CD4-positive, alpha-beta T cell (primary cell): Measurements from ENCODE around the gene ADAM20. TPM values are rescaled to one million over a fixed set of nuclear protein-coding genes. Genes with fewer than 3 reads are reported as not detected.
A peak's percentile ranks its signal among the peaks of the same experiment; 100 is the strongest.

Experiments used
- ATAC-seq: fragments of 200-7000 bp; cut with Tn5 transposase; one replicate; pipeline ENCODE4 v1.10.0; 2022; ENCODE audit warnings: mild to moderate bottlenecking; ENCODE audit not compliant: poor library complexity
- CTCF ChIA-PET: fragments of 350-600 bp; sonication (Branson Sonifier 250); formaldehyde crosslinking; loops from one replicate; lab custom pipeline; 2021; ENCODE audit warnings: antibody characterized with exemption, inconsistent platforms; lab: Charles Lee
- POLR2A ChIA-PET: fragments of 350-600 bp; sonication (Branson Sonifier 250); formaldehyde crosslinking; loops from one replicate; lab custom pipeline; 2021; ENCODE audit warnings: antibody characterized with exemption, inconsistent platforms; lab: Charles Lee
- DNase-seq, 14 experiments: peaks; one replicate each; pipeline ENCODE4 v3.0.0-alpha.2; 2013 to 2020; ENCODE audit warnings: mixed read lengths in 2 of 14
- H3K27ac ChIP-seq, 2 donors: one replicate each; pipeline versions ENCODE4 v1.5.1 to v1.7.0; 2013; ENCODE audit warnings: low read length in 2 of 2, low read depth in 1 of 2, mild to moderate bottlenecking in 1 of 2
- H3K27me3 ChIP-seq, 2 experiments: 1 replicate in 1 of 2; 2 replicates in 1 of 2; pipeline versions ENCODE4 v1.6.1 to v1.7.0; 2013; ENCODE audit warnings: low read length in 2 of 2, control low read depth in 1 of 2, mild to moderate bottlenecking in 1 of 2, moderate library complexity in 1 of 2; ENCODE audit not compliant: insufficient read depth in 2 of 2, control insufficient read depth in 1 of 2
- H3K36me3 ChIP-seq: one replicate; pipeline ENCODE4 v1.6.1; 2013; ENCODE audit warnings: low read length, control low read depth; ENCODE audit not compliant: insufficient read depth
- H3K4me1 ChIP-seq: one replicate; pipeline ENCODE4 v1.6.1; 2013; ENCODE audit warnings: low read length, control low read depth; ENCODE audit not compliant: insufficient read depth
- H3K4me3 ChIP-seq: one replicate; pipeline ENCODE4 v1.5.1; 2013; ENCODE audit warnings: mild to moderate bottlenecking, low read length, moderate library complexity
- H3K9me3 ChIP-seq, 2 experiments: 1 replicate in 1 of 2; 2 replicates in 1 of 2; pipeline versions ENCODE4 v1.6.1 to v1.7.0; 2013; ENCODE audit warnings: low read length in 2 of 2, mild to moderate bottlenecking in 2 of 2, control low read depth in 1 of 2, moderate library complexity in 1 of 2; ENCODE audit not compliant: control insufficient read depth in 1 of 2, insufficient read depth in 1 of 2
- H3K27ac Mint-ChIP-seq: one replicate; pipeline ENCODE4 v1.8.0; 2020; ENCODE audit warnings: mixed read lengths
- H3K27me3 Mint-ChIP-seq: one replicate; pipeline ENCODE4 v1.8.0; 2021; ENCODE audit warnings: mixed read lengths
- H3K36me3 Mint-ChIP-seq: one replicate; pipeline ENCODE4 v1.8.0; 2021; ENCODE audit warnings: low read depth, mixed read lengths
- H3K4me1 Mint-ChIP-seq: one replicate; pipeline ENCODE4 v1.8.0; 2021; ENCODE audit warnings: low read depth, mixed read lengths
- H3K4me3 Mint-ChIP-seq: one replicate; pipeline ENCODE4 v1.8.0; 2020; ENCODE audit warnings: mild to moderate bottlenecking, mixed read lengths
- H3K9me3 Mint-ChIP-seq: one replicate; pipeline ENCODE4 v1.8.0; 2020; ENCODE audit warnings: mixed read lengths
- intact Hi-C, 2 experiments: fragments of 100-400 bp; cut with DNase I in 1 of 2; cut with micrococcal nuclease in 1 of 2; formaldehyde crosslinking; loops; one replicate each; pipeline versions ENCODE4 v1.15.1 to v1.9.0; 2023 to 2025; cut with DNase I, micrococcal nuclease
- total RNA-seq, 174 experiments: library from RNA in 2 of 174; stranded (reverse) in 2 of 174; gene quantifications; one replicate each; pipeline ENCODE4 v1.2.3 and lab custom pipeline; 2021 to 2026
- TF ChIP-seq, protein P1 (sequence below): fragments of 200-600 bp; IDR thresholded peaks from one replicate; pipeline ENCODE4 v1.8.0; 2022; ENCODE audit warnings: antibody characterized with exemption, mild to moderate bottlenecking

Gene ADAM20
- total RNA-seq, 2 experiments from 2014 or later: 0.14 to 0.22 TPM

DNA sequence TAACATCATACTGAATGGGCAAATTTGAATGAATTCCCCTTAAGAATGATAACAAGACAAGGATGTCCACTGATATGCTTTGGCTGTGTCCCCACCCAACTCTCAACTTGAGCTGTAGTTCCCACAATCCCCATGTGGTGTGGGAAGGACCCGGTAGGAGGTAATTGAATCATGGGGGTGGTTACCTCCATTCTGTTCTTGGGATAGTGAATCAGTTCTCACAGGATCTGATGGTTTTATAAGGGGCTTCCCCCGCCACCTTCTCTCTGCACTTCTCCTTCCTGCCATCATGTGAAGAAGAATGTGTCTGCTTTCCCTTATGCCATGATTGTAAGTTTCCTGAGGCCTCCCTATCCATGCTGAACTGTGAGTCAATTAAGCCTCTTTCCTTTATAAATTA, 36.3 kb upstream of the ADAM20 start:
- no peak overlapping the region for H3K27ac Mint-ChIP-seq
- H3K9me3 Mint-ChIP-seq: no peaks in the 10 kb centered on the region
- Histone ChIP-seq H3K4me3 (no peak overlapping the region), H3K4me1 (no peaks in the 10 kb centered on the region), H3K27me3 (no peaks in the 10 kb centered on the region), H3K27ac (no peak overlapping the region), H3K36me3 (peaks cover 17% of the 10 kb centered on the region), H3K9me3 (peaks cover 0 to 4% of the 10 kb centered on the region in 2 experiments)
- ChIA-PET CTCF (no interaction called here), POLR2A (no interaction called here)
- TF ChIP-seq, protein P1, sequence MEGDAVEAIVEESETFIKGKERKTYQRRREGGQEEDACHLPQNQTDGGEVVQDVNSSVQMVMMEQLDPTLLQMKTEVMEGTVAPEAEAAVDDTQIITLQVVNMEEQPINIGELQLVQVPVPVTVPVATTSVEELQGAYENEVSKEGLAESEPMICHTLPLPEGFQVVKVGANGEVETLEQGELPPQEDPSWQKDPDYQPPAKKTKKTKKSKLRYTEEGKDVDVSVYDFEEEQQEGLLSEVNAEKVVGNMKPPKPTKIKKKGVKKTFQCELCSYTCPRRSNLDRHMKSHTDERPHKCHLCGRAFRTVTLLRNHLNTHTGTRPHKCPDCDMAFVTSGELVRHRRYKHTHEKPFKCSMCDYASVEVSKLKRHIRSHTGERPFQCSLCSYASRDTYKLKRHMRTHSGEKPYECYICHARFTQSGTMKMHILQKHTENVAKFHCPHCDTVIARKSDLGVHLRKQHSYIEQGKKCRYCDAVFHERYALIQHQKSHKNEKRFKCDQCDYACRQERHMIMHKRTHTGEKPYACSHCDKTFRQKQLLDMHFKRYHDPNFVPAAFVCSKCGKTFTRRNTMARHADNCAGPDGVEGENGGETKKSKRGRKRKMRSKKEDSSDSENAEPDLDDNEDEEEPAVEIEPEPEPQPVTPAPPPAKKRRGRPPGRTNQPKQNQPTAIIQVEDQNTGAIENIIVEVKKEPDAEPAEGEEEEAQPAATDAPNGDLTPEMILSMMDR: no peak
- intact Hi-C loops: loop anchor here in 1 of 2 experiments (5.0 kb wide), 1 partner anchor 1476 kb away; no protein-coding TSS in a partner anchor
- ATAC-seq (no peak), DNase-seq (no peak)
- H3K27me3 Mint-ChIP-seq: no peaks in the 10 kb centered on the region
- no peak overlapping the region for H3K4me3 Mint-ChIP-seq
- peaks cover 30% of the 10 kb centered on the region for H3K4me1 Mint-ChIP-seq
- peaks cover 85% of the 10 kb centered on the region for H3K36me3 Mint-ChIP-seq

DNA sequence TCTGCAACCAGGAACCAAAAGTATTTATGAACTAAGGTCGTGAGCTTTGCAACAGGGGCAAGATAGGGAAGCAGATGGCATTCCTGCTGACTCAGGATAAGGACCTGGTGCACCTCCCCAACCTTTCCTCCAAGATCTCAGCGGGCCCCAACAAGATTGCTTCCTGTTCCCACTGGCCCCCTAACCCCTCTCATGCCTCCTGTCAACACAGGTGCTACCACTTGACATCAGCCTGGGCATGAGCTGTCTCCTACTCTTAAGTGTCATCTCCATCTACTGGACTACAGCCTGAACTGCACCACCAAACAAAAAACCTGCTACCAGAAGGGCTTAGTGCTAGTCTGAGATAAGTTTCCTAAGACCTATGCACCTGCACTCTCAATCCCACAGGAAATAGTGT, 33.0 kb upstream of the ADAM20 start:
- ATAC-seq: no peak
- CTCF ChIA-PET: no interaction called here
- Histone ChIP-seq H3K27me3 (no peaks in the 10 kb centered on the region), H3K9me3 (peaks cover 0 to 4% of the 10 kb centered on the region in 2 experiments), H3K4me3 (no peak overlapping the region), H3K27ac (no peak overlapping the region), H3K4me1 (no peaks in the 10 kb centered on the region), H3K36me3 (peaks cover 34% of the 10 kb centered on the region)
- TF ChIP-seq, protein P1: no peak
- Mint-ChIP-seq H3K9me3 (no peaks in the 10 kb centered on the region), H3K27me3 (no peaks in the 10 kb centered on the region), H3K36me3 (peaks cover 98% of the 10 kb centered on the region), H3K27ac (no peak overlapping the region), H3K4me3 (no peak overlapping the region), H3K4me1 (peaks cover 30% of the 10 kb centered on the region)
- DNase-seq: peak in 2 of 14 experiments; percentile 4 to 19
- POLR2A ChIA-PET: no interaction called here
- intact Hi-C loops: no loop called here

- ATAC-seq (no peak), DNase-seq (no peak)
- H3K9me3 Mint-ChIP-seq: no peaks in the 10 kb centered on the region
- H3K4me3 ChIP-seq: no peak overlapping the region
- intact Hi-C loops: no loop called here
- H3K36me3 ChIP-seq: peaks cover 45% of the 10 kb centered on the region
- no peaks in the 10 kb centered on the region for H3K27me3 ChIP-seq
- no peak overlapping the region for H3K4me3 Mint-ChIP-seq
- CTCF ChIA-PET: no interaction called here
- peaks cover 5 to 13% of the 10 kb centered on the region in 2 experiments for H3K9me3 ChIP-seq
- no peak overlapping the region for H3K27ac Mint-ChIP-seq
- H3K27me3 Mint-ChIP-seq: no peaks in the 10 kb centered on the region
- H3K36me3 Mint-ChIP-seq: peaks cover 87% of the 10 kb centered on the region
- POLR2A ChIA-PET: no interaction called here
- TF ChIP-seq, protein P1: no peak
- H3K4me1 Mint-ChIP-seq: peaks cover 4% of the 10 kb centered on the region
- H3K4me1 ChIP-seq: no peaks in the 10 kb centered on the region
- no peak overlapping the region for H3K27ac ChIP-seq
Measured at GRCh38 chr14:70563869-70564268, 29.1 kb upstream of the ADAM20 start.
